GM19193 (cell line): ENCODE data around the gene DERA.

Experiments
- POLR2A ChIP-seq: IDR thresholded peaks from 4 replicates; pipeline ENCODE4 v1.6.1; 2011; ENCODE audit not compliant: insufficient read depth, insufficient read length; ENCODE audit errors: extremely low read depth

The DERA gene

GRCh38 chr12:16076970-16077522 lies 165.9 kb downstream of the DERA start:
- no peak for TF ChIP-seq POLR2A

GRCh38 chr12:16086462-16086861 lies 175.3 kb downstream of the DERA start:
- no peak for TF ChIP-seq POLR2A

GRCh38 chr12:16086942-16087341 lies 175.8 kb downstream of the DERA start:
- no peak for TF ChIP-seq POLR2A
